GM21717 (cell line): ENCODE measurements around the gene ITPKB.
A peak's percentile ranks its signal among the peaks of the same experiment; 100 is the strongest.
"Not testable (repeated sequence)": the region's sequence is repeated elsewhere in the genome, so short reads cannot be mapped to it uniquely, and the experiment has no call there.

Source experiments
- ATAC-seq: cut with Tn5 transposase; IDR thresholded peaks from one replicate; pipeline ENCODE4 v1.9.1; 2021; ENCODE audit warnings: mild to moderate bottlenecking, moderate library complexity; ENCODE audit not compliant: unreplicated experiment

ITPKB gene

DNA sequence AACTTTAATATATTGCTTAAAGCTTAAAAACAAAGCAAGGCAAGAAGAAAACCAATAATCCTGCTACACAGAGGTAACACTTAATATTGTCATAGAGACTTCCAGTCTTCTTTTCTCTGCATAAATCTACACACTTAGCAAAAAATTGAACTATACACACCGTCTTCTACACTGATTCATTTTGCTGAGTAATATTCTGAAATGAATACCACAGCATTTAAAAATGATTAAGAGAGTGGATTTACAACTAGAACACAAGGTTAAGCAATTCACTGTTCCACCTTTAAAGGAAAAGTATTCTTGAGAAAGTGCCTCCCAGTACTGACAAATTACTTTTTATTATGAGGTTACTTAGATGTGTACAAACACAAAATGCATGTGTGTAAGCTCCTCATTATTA is 22.2 kb upstream of the ITPKB start:
- ATAC-seq: no peak

DNA sequence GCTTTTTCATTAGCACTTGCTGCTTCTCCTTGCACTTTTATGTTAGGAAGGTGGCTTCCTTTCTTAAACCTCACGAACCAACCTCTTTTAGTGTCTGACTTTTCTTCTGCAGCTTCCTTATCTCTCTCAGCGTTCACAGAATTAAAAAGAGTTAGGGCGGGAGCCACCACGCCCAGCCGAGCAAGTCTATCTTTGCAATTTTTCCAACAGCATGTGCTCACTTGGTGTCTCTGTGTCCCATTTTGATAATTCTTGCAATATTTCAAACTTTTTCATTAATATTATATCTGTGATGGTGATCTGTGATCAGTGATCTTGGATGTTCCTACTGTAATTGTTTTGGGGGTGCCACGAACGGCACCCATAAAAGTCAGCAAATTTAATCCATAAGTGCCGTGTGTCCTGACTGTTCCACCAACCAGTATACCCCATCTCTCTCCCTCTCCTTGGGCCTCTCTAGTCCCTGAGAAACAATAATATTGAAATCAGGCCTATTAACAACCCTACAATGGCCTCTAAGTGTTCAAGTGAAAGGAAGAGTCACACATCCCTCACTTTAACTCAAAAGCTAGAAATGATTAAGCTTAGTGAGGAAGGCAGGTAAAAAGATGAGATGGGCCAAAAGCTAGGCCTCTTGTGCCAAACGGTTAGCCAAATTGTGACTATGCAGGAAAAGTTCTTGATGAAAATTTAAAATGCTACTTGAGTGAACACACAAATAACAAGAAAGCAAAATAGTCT is 15.9 kb upstream of the ITPKB start:
- no peak for ATAC-seq

DNA sequence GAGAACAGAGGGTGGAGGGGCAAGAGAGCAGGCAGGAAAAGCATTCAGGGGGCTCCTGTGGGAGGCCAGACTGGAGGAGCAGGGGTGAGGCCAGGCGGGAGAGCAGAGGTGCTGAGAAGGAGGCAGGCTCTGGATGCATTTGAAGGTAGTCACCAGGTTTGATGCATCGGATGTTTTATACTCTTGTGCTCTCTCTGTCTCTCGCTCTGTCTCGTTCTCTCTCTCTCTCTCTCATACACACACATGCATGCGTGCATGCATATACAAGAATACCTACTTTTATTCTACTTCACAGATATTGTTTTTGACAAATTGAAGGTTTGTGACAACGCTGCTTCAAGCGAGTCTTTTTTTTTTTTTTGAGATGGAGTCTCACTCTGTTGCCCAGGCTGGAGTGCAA is 15.0 kb upstream of the ITPKB start:
- ATAC-seq: no peak

GRCh38 chr1:226751703-226752102 is 12.6 kb upstream of the ITPKB start:
- no peak for ATAC-seq

- ATAC-seq: no peak
These were observed 12.1 kb upstream of the ITPKB start for GRCh38 chr1:226751214-226751613.

DNA sequence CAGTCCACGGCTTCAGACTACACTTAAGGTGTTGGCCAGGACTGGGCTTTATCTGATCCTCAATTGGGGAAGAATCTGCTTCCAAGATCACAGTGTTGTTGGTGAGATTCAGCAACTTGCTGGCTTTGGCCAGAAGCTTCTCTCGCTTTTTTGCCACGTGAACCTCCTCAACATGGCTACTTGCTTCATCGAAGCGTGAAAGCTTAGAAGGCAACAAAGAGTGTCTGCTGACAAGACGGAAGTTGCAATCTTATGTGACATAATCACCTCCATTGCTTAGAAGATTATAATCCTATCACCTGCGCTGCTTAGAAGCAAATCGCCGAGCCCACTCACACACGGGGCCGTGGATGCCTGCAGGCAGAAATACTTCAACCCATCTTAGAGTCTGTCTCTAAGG is 10.4 kb upstream of the ITPKB start:
- no peak for ATAC-seq

DNA sequence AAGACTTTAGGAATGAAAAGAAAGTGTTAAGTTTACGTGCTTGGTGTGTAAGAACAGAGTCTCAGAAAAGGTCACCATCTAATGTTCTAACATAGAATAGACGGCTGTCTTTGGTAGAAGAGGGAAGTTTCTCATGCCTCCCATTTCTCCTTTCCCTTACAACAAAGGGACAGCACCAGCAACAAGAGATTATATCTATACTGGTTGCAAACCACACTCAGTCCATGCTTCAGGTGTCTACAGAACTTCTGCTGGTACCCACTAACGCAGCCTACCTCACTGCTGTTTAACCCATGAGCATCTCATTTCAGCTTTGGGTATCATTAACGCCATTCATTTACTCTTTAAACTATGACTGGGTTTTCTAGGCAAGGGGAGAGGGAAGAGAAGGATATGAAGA is 9.2 kb upstream of the ITPKB start:
- ATAC-seq: no peak

- not testable (repeated sequence) for ATAC-seq
These were observed 8.6 kb upstream of the ITPKB start for GRCh38 chr1:226747519-226748263.

GRCh38 chr1:226743259-226743658 is 4.2 kb upstream of the ITPKB start:
- no peak for ATAC-seq

GRCh38 chr1:226741009-226741408 is 1.9 kb upstream of the ITPKB start:
- no peak for ATAC-seq

DNA sequence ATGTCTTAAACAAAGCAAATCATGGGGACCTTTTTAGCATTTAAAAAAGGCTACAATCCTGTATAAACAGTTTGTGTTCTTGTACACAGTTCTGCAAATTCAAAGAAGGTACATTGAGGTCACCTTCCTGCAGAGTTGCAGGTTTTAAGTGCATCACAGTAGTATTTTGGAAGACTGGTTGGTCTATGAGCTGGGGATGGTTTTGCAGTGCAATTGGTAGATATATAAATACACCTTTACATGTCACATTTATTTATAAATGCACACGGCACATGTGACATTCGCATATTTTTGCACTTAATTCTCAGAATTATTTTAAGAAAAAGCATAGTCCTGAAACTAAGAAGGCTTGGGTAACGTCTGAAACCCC is 599 bp upstream of the ITPKB start:
- ATAC-seq: no peak

DNA sequence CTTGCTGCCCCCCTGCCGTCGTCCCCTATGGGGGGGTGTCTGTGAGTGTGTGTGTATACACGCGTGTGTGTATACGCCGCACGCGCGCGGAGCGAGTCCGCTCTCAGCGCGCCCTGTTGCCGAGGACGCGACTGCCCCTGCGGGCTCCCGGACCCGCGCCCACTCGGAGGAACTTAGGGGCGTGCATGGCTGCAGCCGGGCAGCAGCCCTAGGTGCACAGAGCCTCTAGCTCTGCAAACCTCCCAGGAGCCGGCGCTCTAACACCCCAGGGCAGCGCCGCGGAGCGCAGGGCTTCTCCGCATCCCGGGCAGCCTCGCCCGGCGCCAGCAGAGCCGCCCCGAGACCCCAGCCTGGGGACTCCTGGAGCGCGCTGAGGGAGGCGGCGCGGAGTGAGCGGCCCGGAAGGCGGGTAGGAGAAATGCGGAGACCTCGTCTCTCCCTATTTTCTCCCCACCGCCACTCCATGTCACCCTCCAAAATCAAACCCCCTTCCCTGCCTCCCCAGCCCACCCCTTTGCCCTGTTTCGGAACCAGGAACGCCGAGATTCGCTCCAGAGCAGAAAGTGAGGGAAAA is 574 bp downstream of the ITPKB start:
- ATAC-seq: peak; percentile 15

- peak; percentile 21 for ATAC-seq
These were observed 1.2 kb downstream of the ITPKB start for GRCh38 chr1:226737819-226738420.

- ATAC-seq: peak; percentile 41
These were observed 1.9 kb downstream of the ITPKB start for GRCh38 chr1:226736908-226737818.

GRCh38 chr1:226736001-226736907 is 2.8 kb downstream of the ITPKB start:
- no peak for ATAC-seq

DNA sequence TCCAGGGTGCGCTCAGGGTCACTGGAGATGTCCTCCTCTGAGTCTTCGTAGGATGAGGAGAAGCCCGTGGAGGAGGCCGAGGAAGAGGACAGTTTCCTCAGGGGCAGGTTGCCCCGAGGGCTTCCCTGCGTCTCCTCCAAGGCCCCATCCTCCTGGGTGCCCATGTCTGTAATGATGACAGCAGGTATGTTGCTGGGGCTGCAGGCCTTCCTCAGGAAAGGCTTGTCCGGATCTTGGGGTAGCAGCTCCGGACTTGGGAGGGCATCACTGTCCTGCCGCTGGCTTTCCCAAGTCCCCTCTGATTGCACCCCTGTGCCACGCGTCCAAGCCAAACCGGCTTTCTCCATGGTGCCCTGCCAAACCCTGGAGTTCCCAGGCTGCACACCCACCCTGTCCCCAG is 3.5 kb downstream of the ITPKB start:
- no peak for ATAC-seq

GRCh38 chr1:226734611-226735153 is 4.4 kb downstream of the ITPKB start:
- no peak for ATAC-seq

GRCh38 chr1:226733876-226734275 is 5.2 kb downstream of the ITPKB start:
- no peak for ATAC-seq

- no peak for ATAC-seq
These were observed 5.8 kb downstream of the ITPKB start for GRCh38 chr1:226733304-226733703.
